22Rv1 (cell line): ENCODE data around the gene SLC25A40.

Experiments used
- CTCF ChIP-seq: fragments of 450-650 bp; IDR thresholded peaks from 2 replicates; pipeline ENCODE4 v1.5.1; 2017; ENCODE audit warnings: mild to moderate bottlenecking
- ZFX ChIP-seq: fragments of 450-650 bp; IDR thresholded peaks from 2 replicates; pipeline ENCODE4 v1.6.1; 2017; ENCODE audit warnings: antibody characterized with exemption, borderline replicate concordance

- TF ChIP-seq CTCF (no peak), ZFX (no peak)
Observed at GRCh38 chr7:87810726-87811125, 65.4 kb downstream of the SLC25A40 start.
